Left forelimb (tissue), 1 donor: ENCODE results near the gene FADS3.
A peak's percentile ranks its signal among the peaks of the same experiment; 100 is the strongest.

Source experiments
- DNase-seq: peaks from one replicate; pipeline ENCODE4 v3.0.0-alpha.2; 2018; ENCODE audit warnings: low spot score

FADS3 gene

DNA sequence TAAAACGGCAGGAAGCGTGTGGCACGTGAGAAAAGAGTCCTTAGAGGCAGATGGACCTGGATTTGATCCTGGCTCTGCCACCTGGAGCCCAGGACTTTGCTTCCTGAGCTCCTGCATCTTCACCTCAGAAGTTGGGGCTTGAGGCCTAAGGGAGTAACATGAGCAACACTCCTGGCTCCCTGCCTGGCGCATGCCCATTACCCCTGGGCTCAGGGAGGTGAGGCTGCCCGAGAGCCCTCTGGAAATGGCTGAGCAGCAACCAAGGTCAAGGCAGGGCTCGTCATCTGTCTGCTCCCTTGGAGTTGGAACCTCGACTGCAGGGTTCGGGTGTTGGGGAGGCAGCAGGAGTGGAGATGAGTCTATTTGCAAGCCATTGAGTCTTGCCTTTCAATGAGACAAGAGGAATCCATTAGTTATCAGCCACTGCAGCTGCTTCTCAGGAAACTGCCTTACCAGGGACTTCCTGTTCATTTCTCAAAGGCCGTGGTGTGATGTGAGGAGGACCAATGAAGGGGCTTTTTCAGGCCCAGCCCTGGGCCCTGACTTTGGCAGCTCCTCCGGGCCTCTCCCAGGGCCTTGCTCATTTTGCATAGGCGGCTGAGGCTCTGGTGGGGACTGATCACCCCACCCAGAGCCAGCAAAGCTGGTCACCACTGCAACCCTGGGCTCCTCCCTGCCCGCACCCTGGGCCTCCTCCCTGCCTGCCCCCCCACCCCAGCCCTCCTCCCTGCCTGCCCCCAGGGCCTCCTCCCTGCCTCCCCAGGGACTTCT lies 56.9 kb downstream of the FADS3 start:
- peak; percentile 72 for DNase-seq

DNA sequence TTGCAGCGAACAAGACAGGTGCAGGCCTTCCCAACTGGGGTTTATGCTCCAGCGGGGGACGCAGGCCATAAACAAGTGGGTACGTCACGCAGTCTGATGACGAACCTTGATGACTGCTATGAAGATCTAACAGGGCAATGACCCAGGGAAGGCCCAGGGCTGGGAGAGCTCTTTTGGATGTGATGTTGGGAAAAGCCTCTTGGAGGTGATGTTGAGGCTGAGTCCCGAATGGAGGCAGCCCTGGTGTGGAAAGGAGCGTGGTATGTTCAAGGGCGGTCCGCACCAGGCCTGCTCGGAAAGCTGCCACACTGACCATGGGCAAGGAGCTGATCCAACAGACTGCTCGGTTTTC lies 57.4 kb downstream of the FADS3 start:
- no peak for DNase-seq

DNA sequence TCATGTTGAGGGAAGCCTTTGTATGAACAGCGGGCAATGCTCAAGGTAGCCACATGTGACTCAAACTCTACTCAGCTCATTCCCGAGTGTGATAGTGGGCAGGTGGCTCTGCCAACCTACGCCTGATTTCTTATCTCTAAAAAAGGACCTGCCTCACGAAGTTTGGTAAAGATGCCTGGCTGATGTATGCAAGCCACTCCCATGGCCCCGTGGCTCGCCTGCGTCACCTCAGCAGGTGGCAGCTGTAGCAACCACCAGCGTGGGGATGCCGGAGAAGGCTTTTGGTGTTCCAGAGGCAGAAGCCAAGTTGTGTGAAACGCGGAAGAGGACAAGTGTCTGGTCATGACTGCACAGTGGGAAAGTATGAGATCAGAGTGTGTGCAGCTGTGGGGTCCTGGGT lies 57.9 kb downstream of the FADS3 start:
- DNase-seq, result no peak

DNA sequence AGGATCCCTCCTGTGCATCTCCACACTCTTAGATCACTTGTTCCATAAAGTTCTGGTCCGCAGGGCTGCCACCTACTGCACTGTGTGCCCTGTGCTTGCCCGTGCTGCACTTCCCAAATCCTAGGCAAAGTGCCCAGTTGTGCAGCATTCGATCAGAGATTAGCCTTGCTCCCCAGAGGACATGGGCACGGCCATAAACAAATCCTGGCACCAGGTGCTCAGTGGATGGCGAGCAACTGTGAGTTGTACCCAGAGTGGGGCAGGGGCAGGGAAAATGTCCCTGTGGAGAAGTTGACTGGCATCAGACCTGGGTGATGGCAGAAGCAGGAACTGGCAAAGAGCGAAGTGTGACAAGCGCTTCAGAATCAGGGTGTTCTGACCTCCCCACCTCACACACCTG lies 58.6 kb downstream of the FADS3 start:
- no peak for DNase-seq

DNA sequence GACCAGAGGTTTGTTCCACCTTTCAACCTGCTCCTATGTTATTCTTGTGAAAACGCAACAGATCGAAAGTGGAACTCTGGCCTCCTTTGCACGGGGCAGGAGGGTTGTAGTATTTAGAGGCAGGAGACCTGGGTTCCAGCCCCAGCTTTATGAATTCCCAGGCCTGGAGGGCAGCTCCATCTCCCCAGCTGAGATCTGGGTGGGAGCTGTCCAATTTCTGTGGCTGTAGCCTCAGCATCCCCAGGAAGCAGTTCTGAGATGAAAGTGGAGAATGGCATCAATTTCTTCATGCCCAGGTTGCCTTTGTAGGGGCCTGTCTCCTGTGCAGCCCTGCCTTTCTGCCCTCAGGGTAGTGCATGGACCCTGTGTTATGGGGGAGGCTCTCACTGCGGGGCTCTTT lies 59.1 kb downstream of the FADS3 start:
- no peak for DNase-seq

DNA sequence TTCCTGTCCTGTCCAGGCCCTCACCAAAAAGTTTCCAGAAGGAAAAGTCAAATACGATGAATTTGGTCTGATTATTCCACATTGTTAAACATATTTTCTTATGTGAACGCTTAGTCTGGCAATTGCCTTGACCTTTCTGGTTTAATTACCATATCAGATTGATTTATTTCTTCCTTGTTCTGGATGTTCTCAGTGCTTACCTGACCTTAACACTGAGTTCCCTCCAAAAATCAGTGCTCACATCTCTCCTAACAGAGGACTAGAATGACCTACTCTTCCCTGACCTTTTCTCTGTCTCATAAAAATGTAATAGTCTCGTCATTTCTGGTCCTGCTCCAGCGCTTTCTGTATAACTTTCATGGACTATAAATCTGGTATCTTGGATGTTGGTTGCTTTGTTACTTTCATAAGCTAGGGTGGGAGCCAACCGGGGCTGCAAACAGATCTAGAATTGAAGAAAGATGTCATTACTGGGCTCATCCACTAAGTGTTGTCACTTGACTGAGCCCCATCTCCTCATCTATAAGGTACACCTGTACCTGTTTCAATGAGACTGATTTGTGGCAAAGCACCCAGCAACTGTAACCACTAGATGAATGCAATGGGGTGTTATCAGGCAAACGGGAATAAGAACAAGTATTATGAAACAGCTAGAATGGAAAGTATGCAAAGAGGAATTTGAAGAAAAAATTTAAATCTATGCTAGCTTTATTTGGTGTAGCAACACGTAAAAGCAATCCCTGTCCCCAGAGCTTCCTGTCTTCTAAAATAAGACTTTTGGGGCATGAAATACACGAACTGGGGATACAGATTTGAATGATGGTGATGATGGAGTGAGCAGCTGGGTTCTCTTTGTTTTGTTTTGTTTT lies 60.9 kb downstream of the FADS3 start:
- DNase-seq, result no peak

DNA sequence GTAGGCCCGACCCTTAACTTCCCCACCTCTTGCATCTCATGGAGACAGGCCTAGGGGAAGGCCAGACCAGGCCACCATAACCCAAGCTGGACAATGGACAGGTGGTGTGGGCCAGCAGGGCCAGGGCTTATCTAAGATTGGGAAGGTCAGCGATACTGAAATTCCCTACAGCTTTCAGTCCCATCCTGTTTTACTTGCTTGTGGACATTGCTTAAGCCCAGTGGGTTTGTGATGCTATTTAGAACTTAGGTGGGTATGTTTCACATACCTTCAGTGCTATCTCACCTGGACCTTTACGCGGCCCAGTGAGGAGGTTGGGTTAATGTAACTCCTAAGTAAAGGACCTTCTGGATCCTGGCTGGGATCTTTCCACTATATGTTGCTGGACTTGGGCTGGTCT lies 61.5 kb downstream of the FADS3 start:
- DNase-seq, result no peak

DNA sequence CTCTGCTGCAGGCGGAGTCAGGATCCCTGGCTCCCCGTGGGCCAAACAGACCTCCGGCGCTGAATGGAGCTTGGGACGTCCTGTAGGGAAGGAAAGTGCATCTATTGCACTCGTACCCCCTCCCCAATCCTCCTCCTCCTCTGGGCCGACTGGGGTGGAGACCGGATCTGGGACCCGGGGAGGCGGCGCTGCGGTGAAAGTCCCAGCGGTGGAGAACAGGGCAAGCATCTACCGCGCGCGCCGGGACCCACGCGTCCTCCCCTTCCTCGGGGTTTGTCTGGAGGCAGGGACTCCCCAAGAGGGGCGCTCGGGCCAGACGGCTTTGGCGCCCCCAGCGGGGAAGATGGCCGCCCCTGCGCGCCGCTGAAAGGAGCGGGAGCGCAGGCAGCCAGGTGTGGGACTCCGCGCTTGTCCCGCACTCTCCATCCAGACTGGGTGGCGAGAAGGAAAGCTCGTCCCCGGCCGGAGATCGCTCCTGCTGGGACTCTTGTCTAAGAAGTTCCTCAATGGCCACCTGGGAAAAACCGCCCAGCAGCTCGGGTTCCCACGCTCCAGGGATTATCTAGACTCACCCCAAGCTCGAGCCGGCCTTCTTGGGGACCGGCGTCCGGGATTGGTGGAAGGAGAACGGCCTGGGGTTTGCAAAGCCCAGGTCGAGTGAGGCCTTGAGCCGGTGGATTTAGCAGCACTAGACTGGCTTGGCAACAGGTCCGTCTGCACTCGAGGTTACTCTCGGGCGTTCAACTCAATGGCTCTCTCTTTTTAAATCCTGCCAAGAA lies 62.5 kb downstream of the FADS3 start:
- DNase-seq, result peak; percentile 75

DNA sequence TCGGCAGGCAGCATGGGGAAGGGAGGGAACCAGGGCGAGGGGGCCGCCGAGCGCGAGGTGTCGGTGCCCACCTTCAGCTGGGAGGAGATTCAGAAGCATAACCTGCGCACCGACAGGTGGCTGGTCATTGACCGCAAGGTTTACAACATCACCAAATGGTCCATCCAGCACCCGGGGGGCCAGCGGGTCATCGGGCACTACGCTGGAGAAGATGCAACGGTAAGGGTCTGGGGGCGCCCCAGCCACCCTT lies 63.0 kb downstream of the FADS3 start:
- DNase-seq, result no peak

DNA sequence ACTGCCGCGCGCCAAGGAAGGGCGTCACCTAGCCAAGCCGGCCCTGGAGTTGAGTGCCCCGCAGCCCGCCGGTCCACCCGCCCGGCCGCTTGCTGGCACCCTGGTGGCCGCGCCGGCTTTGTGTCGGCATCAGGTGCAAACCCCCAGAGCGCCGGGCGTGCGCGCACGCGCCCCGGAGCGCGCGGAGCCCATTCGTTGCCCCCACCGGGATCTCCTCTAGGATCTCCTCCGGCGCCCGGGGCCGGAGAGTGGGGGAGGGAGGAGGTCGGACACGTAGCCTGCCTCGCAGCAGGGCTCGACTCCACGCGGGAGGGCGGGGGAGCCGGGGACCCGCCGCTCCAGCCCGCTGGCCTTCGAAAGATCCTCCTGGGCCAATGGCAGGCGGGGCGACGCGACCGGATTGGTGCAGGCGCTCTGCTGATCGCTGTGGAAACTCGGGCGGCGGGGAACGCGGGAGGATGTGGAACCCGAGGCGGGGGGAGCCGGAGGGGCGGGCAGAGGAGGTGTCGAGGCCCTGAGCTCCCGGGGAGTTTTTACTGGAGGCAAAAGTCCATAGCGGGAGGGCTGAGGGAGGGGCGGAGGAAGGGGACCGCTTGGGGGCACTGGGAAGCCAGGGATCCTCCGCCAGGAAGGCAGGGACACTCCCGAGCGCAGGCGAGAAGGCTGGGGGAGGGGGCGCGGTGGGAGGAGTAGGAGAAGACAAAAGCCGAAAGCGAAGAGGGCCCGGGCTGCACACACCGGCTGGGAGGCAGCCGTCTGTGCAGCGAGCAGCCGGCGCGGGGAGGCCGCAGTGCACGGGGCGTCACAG lies 63.6 kb downstream of the FADS3 start, which contains the start of gene FADS2:
FADS2 (plus strand) TSS at position 730 of the 808 bp plus-strand sequence. CDS start 91 bp downstream, outside the sequence.
- peak; percentile 98 for DNase-seq

DNA sequence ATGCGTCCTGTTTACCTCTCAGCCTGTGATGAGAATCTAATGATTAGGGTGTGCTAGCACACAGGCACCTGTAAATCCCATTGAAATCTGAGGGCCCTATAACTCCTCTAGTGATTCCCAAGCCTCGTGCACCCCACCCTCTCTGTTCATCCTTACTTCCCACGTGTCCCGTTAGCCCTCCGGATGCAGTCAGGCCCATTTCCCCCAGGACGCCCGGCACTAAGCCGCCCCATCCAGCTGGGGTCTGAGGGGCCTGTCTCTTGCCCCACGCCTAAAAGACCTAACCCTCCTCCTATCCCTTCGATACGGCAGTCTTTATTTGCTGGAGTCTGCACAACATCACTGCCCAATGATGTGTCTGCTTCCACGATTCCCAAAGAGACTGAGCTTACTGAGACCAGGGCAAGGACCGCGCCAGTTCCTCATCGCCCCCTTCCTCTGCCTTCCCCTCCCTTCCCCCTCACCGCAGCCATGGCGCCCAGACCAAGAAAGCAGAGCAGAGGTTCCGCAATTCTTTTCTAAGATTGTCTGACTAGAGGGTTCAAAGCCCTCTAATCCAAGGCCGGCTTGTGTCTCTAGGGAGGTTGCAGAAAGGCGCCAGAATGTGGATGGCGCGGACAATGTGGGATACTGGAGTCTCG lies 64.3 kb downstream of the FADS3 start:
- DNase-seq, result peak; percentile 74
